Fibroblast of upper back skin (primary cell): ENCODE results near the gene MARK1.
"Not testable (repeated sequence)": the region's sequence is repeated elsewhere in the genome, so short reads cannot be mapped to it uniquely, and the experiment has no call there.

Experiments
- DNase-seq: peaks from one replicate; pipeline ENCODE4 v3.0.0-alpha.2; 2013

MARK1 gene

DNA sequence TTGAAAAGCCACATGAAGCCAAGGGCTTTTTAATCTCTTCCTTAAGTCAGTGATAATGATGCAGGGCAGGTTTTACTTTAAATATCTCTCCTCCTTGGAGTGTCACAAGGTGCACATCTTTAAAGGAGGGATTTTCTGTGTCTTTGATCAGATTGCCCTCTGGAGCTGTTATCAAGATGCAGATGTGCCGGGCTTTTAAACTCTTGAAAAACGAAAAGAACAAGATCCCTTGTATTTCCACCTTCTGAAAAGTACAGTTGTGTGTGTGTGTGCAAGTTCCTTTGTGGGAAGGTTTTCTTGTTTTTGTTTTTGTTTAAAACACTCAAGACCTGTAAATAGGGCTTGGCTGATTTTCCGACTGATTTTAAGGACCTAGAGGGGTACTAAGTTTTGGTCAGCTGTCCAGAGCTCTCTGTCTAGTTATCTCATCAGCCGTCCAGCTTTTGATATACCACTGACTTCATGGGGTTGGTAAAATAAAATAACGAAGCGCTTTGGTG is 1.6 kb downstream of the MARK1 start:
- DNase-seq: no peak

- no peak for DNase-seq
These were observed 5.7 kb downstream of the MARK1 start for GRCh38 chr1:220533504-220534109.

GRCh38 chr1:220544901-220545303 is 17.0 kb downstream of the MARK1 start:
- no peak for DNase-seq

DNA sequence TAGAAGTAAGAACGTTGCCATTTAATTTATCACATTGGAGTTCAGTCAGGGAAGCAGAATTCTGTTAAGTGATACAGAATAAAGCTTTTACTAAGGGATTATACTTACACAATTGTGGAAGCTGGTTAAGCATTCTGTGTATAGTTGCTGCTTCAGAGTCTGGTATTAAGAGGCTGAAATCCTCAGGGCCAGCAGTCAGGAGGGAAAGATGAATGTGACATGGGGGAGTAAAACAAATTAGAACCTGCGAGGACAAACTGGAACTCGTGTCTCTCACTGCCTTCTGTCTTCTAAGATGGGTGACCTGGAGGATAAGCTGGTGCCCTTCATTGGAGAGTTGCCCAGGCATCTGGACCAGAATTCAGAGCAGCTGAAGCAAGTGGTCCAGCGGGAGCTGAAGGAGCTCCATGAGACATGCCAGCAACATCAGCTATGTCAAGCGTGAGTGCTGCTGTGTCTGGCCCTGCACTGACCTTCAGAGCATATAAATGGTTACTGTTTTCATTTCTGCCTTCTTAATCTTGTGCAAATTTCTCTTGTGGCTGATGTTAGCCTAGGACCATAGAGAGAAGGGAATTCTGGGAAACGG is 23.0 kb downstream of the MARK1 start:
- no peak for DNase-seq

DNA sequence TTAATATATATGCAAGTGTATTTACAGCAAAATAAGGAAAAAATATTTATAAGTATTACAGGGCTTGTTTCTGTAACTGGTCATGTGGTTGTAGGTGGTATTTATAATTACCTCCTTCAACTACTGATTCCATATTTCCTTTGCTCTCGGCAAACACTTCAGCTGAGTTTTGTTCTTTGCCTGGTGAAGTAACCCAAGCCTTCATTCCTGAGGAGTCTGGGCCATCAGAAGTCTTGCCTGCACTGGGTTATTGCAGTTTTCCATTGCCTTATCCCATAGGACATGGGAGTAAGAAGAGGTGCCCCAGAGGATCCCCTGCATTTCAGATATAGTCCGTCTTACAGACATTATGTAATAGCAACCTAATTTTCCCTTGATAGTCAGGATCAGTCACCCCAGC is 23.8 kb downstream of the MARK1 start:
- DNase-seq: no peak

GRCh38 chr1:220552672-220553260 is 24.8 kb downstream of the MARK1 start:
- peak; percentile 14 for DNase-seq

- DNase-seq: no peak
These were observed 28.7 kb downstream of the MARK1 start for GRCh38 chr1:220556641-220557040.

- no peak for DNase-seq
These were observed 35.6 kb downstream of the MARK1 start for GRCh38 chr1:220563564-220563963.

GRCh38 chr1:220564216-220564615 is 36.3 kb downstream of the MARK1 start:
- DNase-seq: no peak

DNA sequence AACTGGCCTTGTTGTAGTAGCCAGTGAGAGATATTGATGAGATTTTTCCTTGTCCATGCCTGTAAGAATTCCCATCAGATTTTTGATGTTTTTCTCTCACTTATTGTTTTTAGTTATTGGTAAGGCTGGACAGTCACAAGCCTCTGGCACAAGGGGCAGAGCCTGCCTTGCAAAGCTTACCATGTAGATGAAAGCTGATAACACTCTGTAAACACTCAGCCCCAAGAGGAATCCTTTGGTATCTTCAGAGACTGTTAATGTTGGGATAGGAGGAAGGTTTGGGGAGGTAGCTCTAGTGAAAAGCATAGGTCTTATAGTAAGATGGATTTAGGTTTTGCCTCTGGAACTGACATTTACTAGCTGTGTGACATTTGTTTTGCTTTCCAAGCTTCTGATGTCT is 37.7 kb downstream of the MARK1 start:
- no peak for DNase-seq

DNA sequence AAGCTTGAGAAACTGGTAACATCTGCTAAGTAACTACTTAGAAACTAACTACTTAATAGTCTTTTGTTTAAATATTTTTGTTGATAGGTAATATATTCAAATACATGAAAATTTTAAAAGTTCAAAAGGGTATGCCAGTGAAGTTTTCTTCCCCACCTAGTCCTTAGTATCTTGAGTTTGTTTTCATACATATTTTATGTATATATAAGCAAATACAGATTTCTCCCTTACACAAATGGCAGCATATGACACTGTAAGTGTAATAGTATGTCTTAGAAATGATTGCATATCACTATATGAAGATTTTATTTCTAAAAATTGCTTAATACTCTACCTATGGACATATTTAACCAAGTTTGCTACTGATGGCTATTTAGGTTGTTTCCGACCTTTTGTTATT is 38.9 kb downstream of the MARK1 start:
- DNase-seq: no peak

DNA sequence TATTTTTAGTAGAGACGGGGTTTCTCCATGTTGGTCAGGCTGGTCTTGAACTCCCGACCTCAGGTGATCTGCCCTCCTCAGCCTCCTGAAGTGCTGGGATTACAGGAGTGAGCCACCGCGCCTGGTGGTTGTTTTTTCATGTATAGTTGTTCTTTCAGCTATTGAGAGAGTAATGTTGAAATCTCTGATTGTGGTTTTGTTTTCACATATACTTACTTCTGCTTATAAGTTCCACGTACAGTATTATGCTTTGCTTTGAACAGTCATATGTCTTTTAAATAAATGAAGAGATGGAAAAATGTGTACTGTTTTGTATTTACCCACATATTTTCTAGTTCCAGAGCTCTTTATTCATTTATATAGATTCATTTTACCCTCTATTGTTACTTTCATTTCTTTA is 44.5 kb downstream of the MARK1 start:
- no peak for DNase-seq

DNA sequence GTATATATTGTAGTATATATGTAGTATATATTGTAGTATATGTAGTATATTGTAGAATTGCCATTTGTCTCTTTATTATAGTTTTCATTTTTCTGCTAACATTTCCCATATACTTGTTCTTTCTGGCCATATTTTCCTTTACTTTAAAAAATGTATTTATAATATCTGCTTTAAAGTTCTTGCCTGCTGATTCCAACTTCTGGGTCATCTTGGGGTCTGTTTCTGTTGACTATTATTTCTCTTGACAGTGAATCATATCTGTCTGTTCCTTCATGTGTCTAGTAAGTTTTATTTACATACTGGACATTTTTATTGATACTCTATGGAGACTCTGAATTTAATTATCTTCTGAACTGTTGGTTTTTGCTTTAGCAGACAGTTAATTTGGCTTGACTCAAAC is 45.9 kb downstream of the MARK1 start:
- DNase-seq: no peak

DNA sequence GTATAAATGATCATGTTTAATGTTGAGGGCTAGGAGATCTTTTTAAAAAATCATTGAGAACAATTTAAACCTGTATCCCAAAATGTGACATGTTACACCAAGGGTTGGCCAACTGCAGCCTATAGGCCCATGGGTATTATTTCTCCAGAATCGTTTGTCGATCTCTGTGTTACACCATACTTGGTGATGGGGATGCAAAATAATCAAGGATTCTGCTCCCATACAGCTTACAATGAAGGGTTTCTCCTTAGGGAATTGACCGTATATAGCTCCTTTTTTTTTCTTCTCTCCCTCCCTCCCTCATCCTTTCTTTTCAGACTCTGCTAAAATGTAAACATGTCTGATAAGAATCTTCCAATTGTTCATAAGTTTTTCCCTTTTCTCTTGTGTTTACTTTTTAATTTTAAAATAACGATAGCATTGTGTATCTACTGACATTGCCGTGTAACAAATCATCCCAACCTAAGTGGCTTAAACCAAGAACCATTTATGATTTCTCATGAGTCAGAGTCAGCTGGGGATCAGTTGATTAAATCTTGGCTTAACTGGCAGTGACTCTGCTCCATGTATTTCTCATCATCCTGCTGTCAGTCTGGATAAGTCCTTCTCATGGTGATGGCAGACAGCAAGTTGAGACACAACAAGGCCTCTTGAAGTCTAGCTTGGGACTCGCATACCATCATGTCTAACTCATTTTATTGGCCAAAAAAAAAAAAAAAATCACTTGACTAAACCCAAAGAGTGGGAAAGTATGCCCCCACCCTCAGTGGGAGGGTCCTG is 48.0 kb downstream of the MARK1 start:
- no peak for DNase-seq

DNA sequence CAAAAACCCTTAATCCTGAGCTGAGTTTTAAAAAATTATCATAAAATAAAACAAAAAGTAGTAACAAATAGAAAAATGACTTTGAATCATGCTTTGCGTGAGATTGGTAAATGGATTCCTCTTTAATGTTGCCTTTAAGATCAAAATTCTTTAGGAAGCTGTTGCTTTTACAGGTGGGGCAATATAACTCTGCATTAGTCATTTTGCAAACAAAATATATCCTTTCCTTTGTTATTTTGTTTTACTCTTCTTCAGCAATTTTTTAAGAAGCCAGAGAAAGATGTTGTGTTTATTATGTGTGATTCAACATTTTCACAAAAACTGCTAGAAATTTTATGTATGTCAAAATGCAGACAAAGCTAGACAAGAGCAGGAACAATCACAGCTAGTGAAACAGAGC is 50.0 kb downstream of the MARK1 start:
- no peak for DNase-seq

DNA sequence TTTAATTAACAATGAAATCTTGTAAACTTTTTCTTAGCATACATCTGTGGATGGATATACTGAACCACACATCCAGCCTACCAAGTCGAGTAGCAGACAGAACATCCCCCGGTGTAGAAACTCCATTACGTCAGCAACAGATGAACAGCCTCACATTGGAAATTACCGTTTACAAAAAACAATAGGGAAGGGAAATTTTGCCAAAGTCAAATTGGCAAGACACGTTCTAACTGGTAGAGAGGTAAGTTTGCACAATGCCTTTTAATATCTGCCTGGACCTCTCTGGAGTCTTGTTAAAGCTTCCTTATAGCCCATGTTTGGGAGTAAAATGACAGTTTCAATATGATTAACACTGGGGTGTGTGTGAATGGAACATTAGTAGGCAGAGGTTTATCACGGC is 51.4 kb downstream of the MARK1 start:
- no peak for DNase-seq

GRCh38 chr1:220592714-220593113 is 64.8 kb downstream of the MARK1 start:
- no peak for DNase-seq

GRCh38 chr1:220594356-220594755 is 66.4 kb downstream of the MARK1 start:
- DNase-seq: peak; percentile 1

DNA sequence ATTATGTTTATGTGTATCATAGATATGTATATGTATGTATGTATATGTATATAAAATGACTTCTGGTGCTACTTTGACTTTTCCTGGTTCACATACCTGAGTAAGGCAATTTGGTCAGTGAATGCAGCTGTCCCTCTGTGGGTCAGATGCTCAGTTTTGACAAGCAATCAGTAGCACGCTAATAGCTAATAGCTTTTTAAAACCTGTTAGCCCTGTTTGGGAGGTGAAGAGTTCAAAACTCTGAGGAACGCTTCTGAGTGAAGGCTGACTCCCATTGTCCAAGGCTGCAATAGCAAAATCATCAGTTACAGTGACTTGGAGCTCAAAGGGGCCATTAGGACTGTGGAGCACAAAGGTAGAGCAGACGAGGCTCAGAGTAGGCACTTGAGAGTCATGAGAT is 67.2 kb downstream of the MARK1 start:
- no peak for DNase-seq

DNA sequence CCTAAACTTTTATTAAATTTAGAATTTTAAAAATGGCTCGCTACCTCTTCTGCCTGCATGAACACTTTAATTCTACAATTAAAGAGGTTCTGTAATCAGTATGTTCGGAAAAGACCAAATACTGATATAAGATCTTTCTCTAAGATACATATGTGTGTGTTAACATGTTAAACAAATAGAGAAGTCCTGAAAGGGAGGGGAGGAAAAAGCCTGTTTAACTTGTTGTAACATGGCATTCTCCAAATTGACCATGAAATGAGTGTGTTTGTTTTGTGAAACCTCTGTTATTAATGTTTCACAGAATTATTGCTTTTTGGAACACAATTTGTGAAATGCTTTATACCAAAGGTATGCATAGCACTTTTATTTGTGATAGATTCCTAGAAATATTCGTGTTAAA is 77.0 kb downstream of the MARK1 start:
- no peak for DNase-seq

DNA sequence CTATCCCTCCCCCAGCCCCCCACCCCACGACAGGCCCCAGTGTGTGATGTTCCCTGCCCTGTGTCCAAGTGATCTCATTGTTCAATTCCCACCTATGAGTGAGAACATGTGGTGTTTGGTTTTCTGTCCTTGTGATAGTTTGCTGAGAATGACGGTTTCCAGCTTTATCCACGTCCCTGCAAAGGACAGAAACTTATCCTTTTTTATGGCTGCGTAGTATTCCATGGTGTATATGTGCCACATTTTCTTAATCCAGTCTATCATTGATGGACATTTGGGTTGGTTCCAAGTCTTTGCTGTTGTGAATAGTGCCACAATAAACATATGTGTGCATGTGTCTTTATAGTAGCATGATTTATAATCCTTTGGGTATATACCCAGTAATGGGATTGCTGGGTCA is 77.7 kb downstream of the MARK1 start:
- not testable (repeated sequence) for DNase-seq

GRCh38 chr1:220611100-220611499 is 83.2 kb downstream of the MARK1 start:
- not testable (repeated sequence) for DNase-seq

- no peak for DNase-seq
These were observed 88.9 kb downstream of the MARK1 start for GRCh38 chr1:220616836-220617235.

- DNase-seq: no peak
These were observed 100.5 kb downstream of the MARK1 start for GRCh38 chr1:220628431-220628830.
